GM23338 (cell line): ENCODE results near the gene DPH6. TPM values are rescaled to one million over a fixed set of nuclear protein-coding genes. Genes with fewer than 3 reads are reported as not detected.

Experiments
- ATAC-seq: fragments of 200-7000 bp; cut with Tn5 transposase; 3 replicates; pipeline ENCODE4 v1.9.1; 2020
- DNase-seq: peaks from one replicate; pipeline ENCODE4 v3.0.0-alpha.2; 2015; ENCODE audit warnings: low spot score
- H2AFZ ChIP-seq: fragments of 200-600 bp; sonication (generic); 2 replicates; pipeline ENCODE4 v1.8.0; 2016; ENCODE audit warnings: antibody characterized with exemption, mild to moderate bottlenecking, moderate library complexity
- H3F3A ChIP-seq: fragments of 200-600 bp; sonication (generic); replicated peaks from 2 replicates; pipeline ENCODE4 v1.8.0; 2017; ENCODE audit warnings: antibody characterized with exemption, mixed run types, low read depth
- H3K27ac ChIP-seq: fragments of 200-600 bp; sonication (generic); 2 replicates; pipeline ENCODE4 v1.6.1; 2016; ENCODE audit warnings: low read depth
- H3K27me3 ChIP-seq: fragments of 200-600 bp; sonication (generic); 2 replicates; pipeline ENCODE4 v1.8.0; 2016; ENCODE audit warnings: mild to moderate bottlenecking, mixed run types, moderate library complexity; ENCODE audit not compliant: insufficient read depth
- H3K36me3 ChIP-seq: fragments of 200-600 bp; sonication (generic); 2 replicates; pipeline ENCODE4 v1.8.0; 2016; ENCODE audit warnings: mild to moderate bottlenecking; ENCODE audit not compliant: insufficient read depth
- H3K4me1 ChIP-seq: fragments of 200-600 bp; sonication (generic); 2 replicates; pipeline ENCODE4 v1.8.0; 2016; ENCODE audit warnings: mild to moderate bottlenecking, moderate library complexity; ENCODE audit not compliant: insufficient read depth
- H3K4me2 ChIP-seq: fragments of 200-600 bp; sonication (generic); 2 replicates; pipeline ENCODE4 v1.7.1; 2017; ENCODE audit warnings: mixed run types
- H3K4me3 ChIP-seq: fragments of 200-600 bp; sonication (generic); 2 replicates; pipeline ENCODE4 v1.6.1; 2016; ENCODE audit warnings: mixed run types
- H3K79me2 ChIP-seq: fragments of 200-600 bp; sonication (generic); replicated peaks from 2 replicates; pipeline ENCODE4 v1.8.0; 2017; ENCODE audit warnings: mild to moderate bottlenecking; ENCODE audit not compliant: insufficient read depth
- H3K9me2 ChIP-seq: fragments of 200-600 bp; sonication (generic); 2 replicates; pipeline ENCODE4 v1.8.0; 2017; ENCODE audit not compliant: insufficient read depth
- H4K20me1 ChIP-seq: fragments of 200-600 bp; sonication (generic); replicated peaks from 2 replicates; pipeline ENCODE4 v1.8.0; 2017; ENCODE audit warnings: mild to moderate bottlenecking; ENCODE audit not compliant: insufficient read depth
- H3K27ac Mint-ChIP-seq: 2 replicates; pipeline ENCODE4 v1.8.0; 2020; ENCODE audit warnings: inconsistent platforms, mild to moderate bottlenecking, moderate library complexity, mixed read lengths
- H3K27me3 Mint-ChIP-seq: 3 replicates; pipeline ENCODE4 v1.8.0; 2022; ENCODE audit warnings: low read depth, mild to moderate bottlenecking, moderate library complexity, mixed read lengths, inconsistent platforms; ENCODE audit not compliant: insufficient read depth, poor library complexity
- H3K36me3 Mint-ChIP-seq: 3 replicates; pipeline ENCODE4 v1.8.0; 2021; ENCODE audit warnings: low read depth, mild to moderate bottlenecking, inconsistent platforms, moderate library complexity, mixed read lengths
- H3K4me1 Mint-ChIP-seq: 3 replicates; pipeline ENCODE4 v1.8.0; 2020; ENCODE audit warnings: mild to moderate bottlenecking, inconsistent platforms, mixed read lengths
- H3K4me3 Mint-ChIP-seq: 3 replicates; pipeline ENCODE4 v1.8.0; 2021; ENCODE audit warnings: moderate library complexity, mild to moderate bottlenecking, inconsistent platforms, mixed read lengths
- H3K9me3 Mint-ChIP-seq: 3 replicates; pipeline ENCODE4 v1.8.0; 2020; ENCODE audit warnings: moderate library complexity, mild to moderate bottlenecking, inconsistent platforms, mixed read lengths
- CREB1 ChIP-seq: fragments of 250-450 bp; sonication (Bioruptor Pico); IDR thresholded peaks from 2 replicates; pipeline ENCODE4 v1.5.0; 2020; ENCODE audit warnings: low read depth, mild to moderate bottlenecking, moderate library complexity
- EZH2 ChIP-seq: fragments of 200-600 bp; sonication (generic); IDR thresholded peaks from one replicate; pipeline ENCODE4 v1.8.0; 2017; ENCODE audit warnings: antibody characterized with exemption, mild to moderate bottlenecking, low read depth; ENCODE audit not compliant: unreplicated experiment
- EZH2phosphoT487 ChIP-seq: fragments of 200-600 bp; sonication (generic); IDR thresholded peaks from one replicate; pipeline ENCODE4 v1.8.1; 2018; ENCODE audit warnings: antibody characterized with exemption; ENCODE audit not compliant: unreplicated experiment
- JUNB ChIP-seq: IDR thresholded peaks from one replicate; pipeline ENCODE4 v1.6.1; 2016; ENCODE audit warnings: antibody characterized with exemption; ENCODE audit not compliant: unreplicated experiment
- NANOG ChIP-seq: IDR thresholded peaks from 2 replicates; pipeline ENCODE4 v1.6.1; 2016; ENCODE audit warnings: antibody characterized with exemption, borderline replicate concordance
- POLR2AphosphoS5 ChIP-seq: IDR thresholded peaks from 2 replicates; pipeline ENCODE4 v1.6.1; 2016; ENCODE audit warnings: antibody characterized with exemption, low read depth
- REST ChIP-seq: IDR thresholded peaks from one replicate; pipeline ENCODE4 v1.6.1; 2018; ENCODE audit warnings: antibody characterized with exemption; ENCODE audit not compliant: unreplicated experiment
- STAT1 ChIP-seq: IDR thresholded peaks from one replicate; pipeline ENCODE4 v1.6.1; 2016; ENCODE audit warnings: antibody characterized with exemption; ENCODE audit not compliant: unreplicated experiment
- ZNF114 ChIP-seq: fragments of 250-450 bp; sonication (Bioruptor Pico); IDR thresholded peaks from 2 replicates; pipeline ENCODE4 v1.5.0; 2020; ENCODE audit warnings: mild to moderate bottlenecking, moderate library complexity
- ZNF331 ChIP-seq: fragments of 250-450 bp; sonication (Bioruptor Pico); IDR thresholded peaks from 2 replicates; pipeline ENCODE4 v1.5.0; 2020; ENCODE audit warnings: low read depth, mild to moderate bottlenecking, moderate library complexity
- ZNF462 ChIP-seq: fragments of 250-450 bp; sonication (Bioruptor Pico); IDR thresholded peaks from 2 replicates; pipeline ENCODE4 v1.5.0; 2020; ENCODE audit warnings: mild to moderate bottlenecking, moderate library complexity
- polyA plus RNA-seq: library from polyadenylated mRNA; unstranded; fragments of >200 nt; fragmentation: Nextera tagmentation; extraction: Ambion mirVana; gene quantifications from 2 replicates; pipeline ENCODE4 v1.2.1, GENCODE V29; 2016
- total RNA-seq: library from RNA; depleted of rRNA; stranded (reverse); fragments of >200 nt; shearing (Covaris generic); gene quantifications from 2 replicates; pipeline ENCODE4 v1.2.3, GENCODE V29; 2014
- TF ChIP-seq, protein P1 (sequence below): IDR thresholded peaks from 2 replicates; pipeline ENCODE4 v1.6.1; 2016; ENCODE audit warnings: antibody characterized with exemption
- TF ChIP-seq, protein P2 (sequence below), 2 experiments: fragments of 200-600 bp in 1 of 2; sonication (generic) in 1 of 2; conservative IDR thresholded peaks; 2 replicates each; pipeline versions ENCODE4 v1.5.1 to v1.6.1; 2016 to 2017; ENCODE audit warnings: antibody characterized with exemption in 2 of 2, low read depth in 2 of 2, mild to moderate bottlenecking in 2 of 2, moderate library complexity in 1 of 2

DPH6 gene
- total and polyA plus RNA-seq, 2 experiments from 2014 or later: 37.9 to 46.9 TPM

DNA sequence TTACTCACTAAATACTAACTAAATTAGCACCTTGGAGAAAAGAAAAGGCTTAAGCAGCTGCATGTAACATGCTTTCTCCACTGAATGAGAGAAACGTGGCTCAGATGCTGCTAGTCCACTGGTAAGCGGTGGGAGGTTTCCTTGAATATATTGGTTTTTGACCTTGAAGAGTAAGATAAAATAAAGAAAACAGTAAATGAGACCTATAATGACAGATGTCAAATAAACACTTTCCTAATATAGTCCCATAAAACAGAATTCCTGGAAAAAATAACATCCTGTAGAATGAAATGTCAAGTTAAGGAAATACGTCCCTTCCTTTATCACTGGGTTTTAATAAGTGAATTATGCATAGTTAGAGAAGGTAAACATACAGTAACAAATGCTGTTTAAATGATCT, 215.0 kb downstream of the DPH6 start:
- Histone ChIP-seq H3K4me1 (peaks cover 11% of the 10 kb centered on the region; the same call in 1 of the 2 replicates), H3K4me2 (no peak overlapping the region), H3K9me2 (no peaks in the 10 kb centered on the region), H3K27me3 (no peaks in the 10 kb centered on the region), H4K20me1 (no peaks in the 10 kb centered on the region), H3K27ac (no peak overlapping the region), H3F3A (no peaks in the 10 kb centered on the region), H2AFZ (no peak overlapping the region), H3K4me3 (no peak overlapping the region), H3K36me3 (no peaks in the 10 kb centered on the region), H3K79me2 (no peaks in the 10 kb centered on the region)
- DNase-seq (no peak), ATAC-seq (no peak)
- H3K27me3 Mint-ChIP-seq: no peaks in the 10 kb centered on the region
- H3K27ac Mint-ChIP-seq: no peak overlapping the region
- H3K4me3 Mint-ChIP-seq: no peak overlapping the region
- H3K9me3 Mint-ChIP-seq: no peaks in the 10 kb centered on the region
- no peaks in the 10 kb centered on the region for H3K36me3 Mint-ChIP-seq
- TF ChIP-seq, protein P1, sequence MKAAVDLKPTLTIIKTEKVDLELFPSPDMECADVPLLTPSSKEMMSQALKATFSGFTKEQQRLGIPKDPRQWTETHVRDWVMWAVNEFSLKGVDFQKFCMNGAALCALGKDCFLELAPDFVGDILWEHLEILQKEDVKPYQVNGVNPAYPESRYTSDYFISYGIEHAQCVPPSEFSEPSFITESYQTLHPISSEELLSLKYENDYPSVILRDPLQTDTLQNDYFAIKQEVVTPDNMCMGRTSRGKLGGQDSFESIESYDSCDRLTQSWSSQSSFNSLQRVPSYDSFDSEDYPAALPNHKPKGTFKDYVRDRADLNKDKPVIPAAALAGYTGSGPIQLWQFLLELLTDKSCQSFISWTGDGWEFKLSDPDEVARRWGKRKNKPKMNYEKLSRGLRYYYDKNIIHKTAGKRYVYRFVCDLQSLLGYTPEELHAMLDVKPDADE: no peak
- no peak for TF ChIP-seq EZH2
- TF ChIP-seq, protein P2, sequence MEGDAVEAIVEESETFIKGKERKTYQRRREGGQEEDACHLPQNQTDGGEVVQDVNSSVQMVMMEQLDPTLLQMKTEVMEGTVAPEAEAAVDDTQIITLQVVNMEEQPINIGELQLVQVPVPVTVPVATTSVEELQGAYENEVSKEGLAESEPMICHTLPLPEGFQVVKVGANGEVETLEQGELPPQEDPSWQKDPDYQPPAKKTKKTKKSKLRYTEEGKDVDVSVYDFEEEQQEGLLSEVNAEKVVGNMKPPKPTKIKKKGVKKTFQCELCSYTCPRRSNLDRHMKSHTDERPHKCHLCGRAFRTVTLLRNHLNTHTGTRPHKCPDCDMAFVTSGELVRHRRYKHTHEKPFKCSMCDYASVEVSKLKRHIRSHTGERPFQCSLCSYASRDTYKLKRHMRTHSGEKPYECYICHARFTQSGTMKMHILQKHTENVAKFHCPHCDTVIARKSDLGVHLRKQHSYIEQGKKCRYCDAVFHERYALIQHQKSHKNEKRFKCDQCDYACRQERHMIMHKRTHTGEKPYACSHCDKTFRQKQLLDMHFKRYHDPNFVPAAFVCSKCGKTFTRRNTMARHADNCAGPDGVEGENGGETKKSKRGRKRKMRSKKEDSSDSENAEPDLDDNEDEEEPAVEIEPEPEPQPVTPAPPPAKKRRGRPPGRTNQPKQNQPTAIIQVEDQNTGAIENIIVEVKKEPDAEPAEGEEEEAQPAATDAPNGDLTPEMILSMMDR (conservative IDR thresholded peaks at IDR 0.05; ENCODE audit: low read depth in 2 of 2): no peak
- no peak for TF ChIP-seq CREB1 (CRISPR knock-in tag)
- TF ChIP-seq REST: no peak
- TF ChIP-seq JUNB: no peak
- no peak for TF ChIP-seq ZNF462 (CRISPR knock-in tag)
- TF ChIP-seq ZNF114 (CRISPR knock-in tag): no peak
- no peak for TF ChIP-seq STAT1
- TF ChIP-seq NANOG: no peak
- TF ChIP-seq EZH2phosphoT487: no peak
- no peak for TF ChIP-seq ZNF331
- no peak for TF ChIP-seq POLR2AphosphoS5
- peaks cover 12% of the 10 kb centered on the region; the same call in 2 of the 3 replicates for H3K4me1 Mint-ChIP-seq
